Stimulated activated CD4-positive, alpha-beta T cell treated with anti-CD3 and anti-CD28 coated beads, Interleukin-15, amount 100 ng/mL, for 1 hour (primary cell): ENCODE results near the gene CRTC3.
"Not testable (repeated sequence)": the region's sequence is repeated elsewhere in the genome, so short reads cannot be mapped to it uniquely, and the experiment has no call there.

Experiments used
- DNase-seq, 2 donors: peaks; one replicate each; pipeline ENCODE4 v3.0.0-alpha.2; 2020; ENCODE audit warnings: low read depth in 1 of 2, low spot score in 1 of 2

The CRTC3 gene

GRCh38 chr15:90667755-90668345 is 138.1 kb downstream of the CRTC3 start:
- not testable (repeated sequence) for DNase-seq

- DNase-seq, result not testable (repeated sequence)
Measured at GRCh38 chr15:90670631-90671030, 140.9 kb downstream of the CRTC3 start.

GRCh38 chr15:90671216-90671615 is 141.5 kb downstream of the CRTC3 start:
- DNase-seq, result no peak

DNA sequence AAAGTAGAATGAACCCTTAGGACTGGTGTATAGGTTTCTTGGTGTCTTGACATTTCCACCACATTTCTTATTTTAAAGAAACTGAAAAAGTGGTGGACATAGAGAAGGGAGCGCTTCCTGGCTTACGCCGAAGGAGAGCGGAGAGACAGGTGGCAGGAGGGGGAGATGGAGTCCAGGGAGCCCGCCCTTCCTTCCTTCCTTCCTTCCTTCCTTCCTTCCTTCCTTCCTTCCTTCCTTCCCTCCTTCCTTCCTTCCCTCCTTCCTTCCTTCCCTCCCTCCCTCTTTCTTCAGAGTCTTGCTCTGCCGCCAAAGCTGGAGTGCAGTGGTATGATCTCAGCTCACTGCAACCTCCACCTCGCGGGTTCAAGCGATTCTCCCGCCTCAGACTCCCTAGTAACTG is 143.6 kb downstream of the CRTC3 start:
- not testable (repeated sequence) for DNase-seq

- DNase-seq, result no peak
Measured at GRCh38 chr15:90674476-90674875, 144.8 kb downstream of the CRTC3 start.

- DNase-seq, result no peak
Measured at GRCh38 chr15:90675464-90675863, 145.7 kb downstream of the CRTC3 start.

DNA sequence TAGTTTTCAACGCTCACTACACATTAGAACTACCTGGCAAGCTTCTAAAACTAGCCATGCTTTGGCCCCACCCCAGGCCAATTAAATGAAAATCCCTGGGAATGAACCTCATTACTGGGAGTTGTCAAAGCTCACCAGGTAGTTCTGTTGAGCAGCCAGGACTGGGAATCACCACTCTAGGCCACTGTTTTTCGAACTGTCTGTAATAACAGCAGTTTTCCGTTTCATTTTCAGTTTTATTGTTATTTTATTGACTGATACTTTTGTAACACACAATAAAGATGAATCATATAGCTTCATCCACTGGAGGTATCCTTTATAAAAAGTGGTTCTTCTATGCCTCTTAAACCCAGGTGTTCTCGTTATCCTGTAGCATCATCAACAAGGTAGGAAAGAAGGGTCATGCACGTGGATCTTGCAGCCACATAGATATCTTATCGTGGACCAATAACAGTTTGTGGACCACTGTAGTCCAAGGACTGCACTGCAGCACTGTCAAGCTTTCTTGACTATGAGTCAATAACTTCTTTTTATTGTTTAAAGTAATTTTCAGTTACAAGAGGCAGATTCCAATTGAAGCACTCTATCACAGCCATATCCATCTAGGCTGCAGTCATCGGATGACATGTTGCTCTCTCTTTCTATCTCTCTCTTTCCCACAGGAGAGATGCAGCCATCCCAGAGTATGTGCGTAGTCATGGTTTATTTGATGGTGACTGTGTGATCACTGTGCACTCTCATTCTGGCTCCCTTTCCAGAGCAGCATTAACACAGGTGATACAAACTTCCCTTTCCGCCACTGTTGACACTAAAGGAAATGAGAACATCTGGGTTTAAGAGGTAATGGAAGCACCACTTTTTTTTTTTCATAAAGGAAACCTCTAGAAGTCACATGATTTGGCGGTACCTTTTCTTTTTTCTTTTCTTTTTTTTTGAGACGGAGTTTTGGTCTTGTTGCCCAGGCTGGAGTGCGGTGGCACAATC is 148.4 kb downstream of the CRTC3 start:
- no peak for DNase-seq

DNA sequence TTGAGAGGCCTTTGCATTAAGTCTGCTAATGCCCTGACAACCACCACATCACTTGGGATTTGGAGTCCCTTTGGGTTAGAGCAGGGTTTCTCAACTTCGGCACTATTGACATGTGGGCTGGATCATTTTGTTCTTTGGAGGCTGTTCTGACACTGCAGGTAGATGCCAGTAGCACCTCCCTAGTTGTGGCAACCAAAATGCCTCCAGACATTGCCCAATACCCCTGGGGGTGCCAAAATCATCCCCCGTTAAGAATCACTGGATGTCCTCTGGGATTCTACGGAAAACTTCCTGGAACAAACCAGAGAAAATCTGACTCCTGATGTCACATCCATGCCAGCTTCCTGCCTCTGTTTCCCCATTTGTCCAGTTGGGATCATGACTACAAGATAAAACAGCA is 150.2 kb downstream of the CRTC3 start:
- DNase-seq, result no peak

- no peak for DNase-seq
Measured at GRCh38 chr15:90680371-90680935, 150.7 kb downstream of the CRTC3 start.

GRCh38 chr15:90681056-90681455 is 151.3 kb downstream of the CRTC3 start:
- DNase-seq, result no peak

DNA sequence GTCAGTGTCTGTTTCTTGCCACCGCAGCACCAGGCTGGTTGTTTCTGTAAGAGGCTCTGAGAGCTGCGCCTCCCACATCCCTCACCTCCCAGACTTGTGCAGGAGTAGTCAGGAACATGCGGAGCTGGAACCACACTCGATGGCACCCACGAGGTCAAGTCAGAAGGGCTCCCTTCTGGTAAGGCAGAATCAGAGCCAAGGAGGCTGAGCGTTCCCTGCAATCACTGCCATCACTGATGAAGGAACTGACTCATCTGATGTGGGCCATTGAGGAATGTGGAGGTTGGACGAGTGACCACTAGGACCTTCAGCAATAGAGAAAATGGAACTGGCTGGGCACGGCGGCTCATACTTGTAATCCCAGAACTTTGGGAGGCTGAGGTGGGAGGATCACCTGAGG is 151.8 kb downstream of the CRTC3 start:
- no peak for DNase-seq

GRCh38 chr15:90683371-90683770 is 153.6 kb downstream of the CRTC3 start:
- no peak for DNase-seq

DNA sequence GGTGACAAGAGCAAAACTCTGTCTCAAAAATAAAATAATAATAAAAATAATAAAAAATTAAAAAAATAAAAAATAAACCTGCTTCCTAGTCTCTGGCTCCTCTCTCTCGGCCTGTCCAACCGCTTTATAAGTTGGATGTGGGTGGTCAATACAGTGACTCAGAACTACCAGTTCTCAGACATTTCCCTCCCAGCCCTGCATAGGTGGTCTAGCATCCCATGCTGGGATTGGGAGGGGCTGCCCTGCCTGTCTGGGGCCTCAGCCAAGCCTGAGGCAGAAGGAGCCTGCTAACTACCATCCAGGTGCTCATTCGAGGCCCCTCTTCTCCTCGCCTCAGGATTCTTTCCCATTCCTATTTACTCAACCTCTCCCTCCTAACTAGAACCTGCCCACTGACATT is 154.2 kb downstream of the CRTC3 start:
- no peak for DNase-seq

GRCh38 chr15:90684281-90684680 is 154.6 kb downstream of the CRTC3 start:
- DNase-seq, result no peak

DNA sequence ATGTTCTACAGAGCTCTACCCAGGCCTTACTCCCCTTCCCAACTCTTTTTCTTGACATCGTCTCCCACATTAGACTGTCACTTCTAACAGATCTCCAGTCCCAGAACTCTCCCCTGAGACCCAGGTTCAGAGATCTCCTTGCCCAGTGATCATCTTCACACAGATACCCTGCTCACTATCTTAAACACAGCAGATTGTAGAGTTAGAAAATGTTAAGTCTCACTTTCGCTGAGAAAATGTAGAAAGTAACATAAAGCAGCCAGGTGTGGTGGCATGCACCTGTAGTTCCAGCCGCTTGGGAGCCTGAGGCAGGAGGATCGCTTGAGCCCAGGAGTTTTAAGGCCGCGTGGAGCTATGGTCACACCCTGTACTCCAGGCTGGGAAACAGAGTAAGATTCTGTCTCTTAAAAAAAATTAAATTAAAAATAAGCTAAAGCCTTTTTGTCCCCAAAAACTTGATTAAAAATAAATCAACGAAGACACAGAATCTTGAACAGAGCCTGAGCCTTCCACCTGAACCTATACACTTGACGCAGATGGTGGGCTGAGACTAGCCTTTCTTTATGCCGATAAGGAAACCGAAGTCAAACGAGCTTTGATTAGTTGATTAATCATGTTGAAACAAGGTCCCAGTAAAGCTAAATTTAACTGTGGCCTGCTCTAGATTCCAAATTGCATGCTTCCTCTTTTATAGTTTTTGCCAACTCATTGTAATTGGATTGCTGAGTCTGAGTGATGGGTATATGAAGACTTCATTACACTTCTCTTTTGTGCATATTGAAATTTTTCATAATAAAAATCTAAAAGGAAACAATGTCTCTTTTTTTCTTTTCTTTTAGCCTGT is 156.1 kb downstream of the CRTC3 start:
- DNase-seq, result no peak

- no peak for DNase-seq
Measured at GRCh38 chr15:90686435-90687218, 156.9 kb downstream of the CRTC3 start.

- not testable (repeated sequence) for DNase-seq
Measured at GRCh38 chr15:90689326-90689961, 159.7 kb downstream of the CRTC3 start.

GRCh38 chr15:90690585-90690984 is 160.9 kb downstream of the CRTC3 start:
- DNase-seq, result no peak

GRCh38 chr15:90691369-90691768 is 161.6 kb downstream of the CRTC3 start:
- no peak for DNase-seq
